DMS 273 treated with DMSO at 0.1 percent for 48 hours (cell line): ENCODE data around the gene DMPK.
"Not testable (repeated sequence)": the region's sequence is repeated elsewhere in the genome, so short reads cannot be mapped to it uniquely, and the experiment has no call there.

Source experiments
- DNase-seq: peaks from one replicate; lab custom pipeline; 2025; lab: John Stamatoyannopoulos, UW

Gene DMPK

DNA sequence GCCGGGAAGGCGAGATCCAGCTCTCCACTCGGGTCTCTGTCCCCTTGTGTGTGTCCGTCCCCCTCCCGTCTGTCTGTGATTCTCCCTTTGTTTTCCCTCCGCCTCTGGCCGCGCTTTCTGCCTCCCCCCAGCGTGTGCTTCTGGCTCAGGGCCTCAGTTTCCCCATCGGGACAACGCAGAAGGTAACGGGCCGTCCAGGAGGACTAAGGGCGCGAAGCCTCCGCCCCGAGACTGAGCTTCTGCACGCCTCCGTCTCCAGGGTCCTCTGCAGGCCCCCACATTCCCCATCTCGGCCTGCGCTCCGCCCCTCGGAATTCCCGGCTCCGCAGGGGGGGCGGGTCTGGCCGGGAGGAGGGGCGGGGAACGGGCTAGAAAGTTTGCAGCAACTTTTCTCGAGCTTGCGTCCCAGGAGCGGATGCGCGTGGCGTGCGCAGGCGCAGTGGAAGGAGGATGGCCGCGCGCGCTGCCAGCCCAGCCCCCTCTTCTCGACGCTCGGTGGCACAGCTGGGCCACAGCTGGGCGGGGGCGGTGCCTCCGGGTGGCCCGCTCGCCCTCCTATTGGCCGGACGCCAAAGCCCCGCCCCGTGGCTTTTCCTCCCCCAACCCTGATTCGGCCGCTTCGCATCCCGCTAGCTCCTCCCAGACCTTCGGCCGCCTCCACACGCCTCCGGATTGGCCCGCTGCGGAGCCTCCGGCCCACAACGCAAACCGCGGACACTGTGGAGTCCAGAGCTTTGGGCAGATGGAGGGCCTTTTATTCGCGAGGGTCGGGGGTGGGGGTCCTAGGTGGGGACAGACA is 13.1 kb downstream of the DMPK start, which contains the start of gene SIX5:
TSS of gene SIX5 (minus strand) at position 269 of the 799 bp plus-strand sequence. CDS start 408 bp downstream, outside the sequence.
- DNase-seq: peak; percentile 92

- DNase-seq: peak; percentile 36
Measured at GRCh38 chr19:45768655-45768983, 13.7 kb downstream of the DMPK start.

DNA sequence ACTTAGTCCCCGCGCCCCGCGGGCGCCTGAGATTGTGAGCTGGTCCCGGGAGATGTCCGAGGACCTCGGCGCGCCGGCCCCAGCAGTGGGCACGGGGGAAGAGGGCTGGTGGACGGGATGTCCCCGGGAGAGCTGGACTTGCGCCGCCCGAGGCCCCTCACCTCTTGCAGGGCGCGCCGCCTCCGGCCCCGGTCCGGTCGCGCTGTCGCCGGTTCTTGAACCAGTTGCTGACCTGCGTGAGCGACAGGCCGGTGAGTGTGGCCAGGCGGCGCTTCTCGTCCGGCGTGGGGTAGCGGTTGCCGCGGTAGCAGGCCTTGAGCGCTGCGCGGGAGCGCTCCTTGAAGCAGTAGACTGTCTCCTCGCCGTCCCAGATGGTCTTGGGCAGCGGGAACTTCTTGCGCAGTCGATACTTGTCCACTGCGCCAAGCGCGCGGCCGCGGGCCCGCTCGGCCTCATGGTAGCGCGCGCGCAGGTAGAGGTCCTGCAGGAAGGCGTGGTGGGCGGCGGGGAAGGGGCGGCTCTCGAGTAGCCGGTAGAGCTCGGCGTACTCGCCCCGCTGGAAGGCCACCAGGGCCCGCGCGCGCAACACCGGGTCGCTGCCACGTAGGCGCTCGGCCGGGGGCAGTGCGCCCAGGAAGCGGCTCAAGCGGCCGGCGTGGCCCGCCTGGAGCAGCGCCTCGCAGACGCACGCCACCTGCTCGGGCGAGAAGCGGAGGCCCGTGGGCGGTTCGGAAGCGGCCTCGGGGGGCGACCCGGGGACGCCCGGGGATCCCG is 14.2 kb downstream of the DMPK start:
- peak; percentile 32 for DNase-seq

DNA sequence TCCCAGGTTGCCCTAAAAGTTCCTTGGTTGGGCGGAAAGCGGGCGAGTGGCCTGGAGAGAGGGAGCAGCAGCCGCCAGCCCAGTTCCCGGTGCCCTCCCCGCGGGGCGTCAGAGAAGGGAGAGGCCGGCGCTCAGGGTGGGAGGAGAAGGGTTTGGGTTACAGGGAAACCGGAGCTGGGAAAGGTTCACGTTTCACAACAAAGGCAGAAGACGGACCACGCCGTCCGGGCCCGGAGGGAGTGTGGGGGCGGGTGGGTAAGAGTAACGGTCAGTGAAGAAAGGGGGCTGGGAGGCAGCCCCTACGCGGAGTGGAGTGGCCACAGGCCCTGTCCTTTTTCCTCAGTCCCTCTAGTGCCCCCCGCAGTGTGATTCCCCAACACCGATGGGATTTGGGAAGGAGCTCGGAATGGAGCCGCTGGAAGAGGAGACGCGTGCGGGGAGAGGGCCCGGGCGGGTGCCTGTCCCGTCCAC is 14.8 kb downstream of the DMPK start:
- DNase-seq: peak; percentile 53

DNA sequence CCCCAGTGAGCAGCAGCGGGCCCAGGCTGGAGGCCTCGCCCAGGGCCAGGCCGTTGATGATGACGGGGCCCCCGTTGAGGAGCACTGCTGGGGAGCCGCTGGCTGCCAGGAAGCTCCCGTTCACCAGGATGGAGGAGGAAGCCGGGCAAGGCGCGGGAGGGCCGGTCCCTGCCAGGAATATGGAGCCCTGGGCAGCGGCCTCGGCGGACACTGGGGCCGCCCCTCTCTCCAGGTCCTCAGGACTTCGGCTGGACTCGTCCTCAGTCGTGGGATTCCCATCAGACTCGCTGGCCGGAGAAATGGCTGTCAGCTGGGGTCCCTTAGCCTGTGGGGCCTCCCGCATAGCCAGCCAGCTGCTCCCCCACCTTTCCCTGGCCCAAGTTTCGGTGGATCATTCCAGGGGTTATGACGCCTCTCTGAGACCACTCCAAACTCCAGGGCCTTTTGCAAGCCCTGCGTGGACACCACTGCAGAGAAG is 15.4 kb downstream of the DMPK start:
- no peak for DNase-seq

GRCh38 chr19:45766296-45766868 is 15.9 kb downstream of the DMPK start:
- no peak for DNase-seq

GRCh38 chr19:45765702-45766295 is 16.5 kb downstream of the DMPK start:
- DNase-seq: no peak

GRCh38 chr19:45764945-45765701 is 17.2 kb downstream of the DMPK start:
- DNase-seq: no peak

DNA sequence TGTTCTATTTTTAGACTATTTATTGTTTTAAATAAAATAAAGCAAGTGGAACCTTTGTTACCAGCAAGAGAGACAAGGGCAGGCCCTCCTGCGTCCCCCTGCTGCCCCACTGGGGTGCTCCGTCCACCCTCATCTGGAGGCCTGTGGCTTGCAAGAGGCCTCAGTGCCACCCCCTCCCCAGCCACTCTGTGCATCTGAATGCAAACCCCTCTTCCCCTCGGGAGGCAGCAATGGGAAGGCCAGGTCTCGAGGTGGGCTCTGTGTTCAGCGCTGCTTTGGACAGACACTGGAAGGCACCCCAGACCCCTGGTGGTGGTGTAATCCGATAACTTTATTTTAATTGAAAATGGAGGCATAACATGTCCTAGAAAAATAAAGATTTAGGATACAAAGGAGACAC is 17.8 kb downstream of the DMPK start:
- DNase-seq: no peak

- DNase-seq: no peak
Measured at GRCh38 chr19:45763691-45764294, 18.5 kb downstream of the DMPK start.

DNA sequence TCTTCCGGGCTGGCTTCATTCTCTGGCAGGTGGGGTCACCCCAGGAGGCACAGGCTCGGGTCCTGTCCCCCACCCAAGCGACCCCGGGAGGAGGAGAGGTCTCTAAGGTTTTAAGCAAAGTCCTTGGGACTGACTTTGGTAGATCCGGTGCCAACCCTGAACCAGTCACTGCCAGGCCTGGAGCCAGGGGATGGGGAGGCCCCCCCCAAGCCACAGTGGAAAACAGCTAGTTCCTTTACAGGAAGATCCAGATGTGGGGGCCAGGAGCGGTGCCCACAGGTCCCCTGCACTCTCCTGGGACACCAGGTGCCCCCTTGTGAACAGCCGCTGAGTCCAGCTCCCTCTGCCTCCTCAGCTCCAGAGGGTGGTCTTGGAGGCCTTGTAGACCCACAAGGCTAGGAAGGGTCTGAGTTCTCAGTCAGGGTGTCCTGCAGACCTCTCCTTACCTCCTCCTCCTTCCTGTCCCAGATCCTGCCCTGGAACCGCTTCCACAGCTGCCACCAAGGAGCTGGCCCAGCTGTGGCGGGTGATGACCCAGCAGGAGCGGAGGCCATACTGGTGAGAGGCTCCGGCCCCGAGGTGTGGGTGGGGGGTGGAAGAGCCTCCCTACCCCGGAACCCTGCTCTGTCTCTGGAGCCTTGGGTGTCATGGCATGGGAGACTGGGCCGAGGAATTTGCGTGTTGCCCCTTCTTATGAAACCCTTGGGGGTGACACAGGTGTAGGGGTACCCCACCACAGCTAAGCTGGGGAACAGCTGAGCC is 19.2 kb downstream of the DMPK start:
- no peak for DNase-seq

- DNase-seq: no peak
Measured at GRCh38 chr19:45761714-45762113, 20.6 kb downstream of the DMPK start.

DNA sequence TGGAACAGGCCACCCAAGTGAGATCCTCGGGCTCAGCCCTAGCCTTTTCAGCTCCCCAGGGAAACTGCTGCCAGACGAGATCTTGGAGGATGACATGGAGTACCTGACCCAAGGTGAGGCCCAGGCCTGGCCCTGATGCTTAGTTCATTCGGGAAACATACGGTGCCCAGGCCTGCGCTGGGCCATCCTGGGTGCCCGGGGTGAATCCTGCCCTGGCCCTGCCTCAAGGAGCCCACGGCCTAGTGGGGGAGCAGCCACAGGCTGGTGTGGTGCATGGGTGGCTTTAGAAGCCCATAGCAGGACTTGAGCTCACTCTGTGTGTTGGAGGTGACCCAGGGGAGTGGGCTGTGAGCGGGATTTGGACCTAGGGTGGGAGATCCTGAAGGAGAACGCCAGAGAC is 23.4 kb downstream of the DMPK start:
- no peak for DNase-seq

GRCh38 chr19:45757695-45758094 is 24.6 kb downstream of the DMPK start:
- DNase-seq: no peak

DNA sequence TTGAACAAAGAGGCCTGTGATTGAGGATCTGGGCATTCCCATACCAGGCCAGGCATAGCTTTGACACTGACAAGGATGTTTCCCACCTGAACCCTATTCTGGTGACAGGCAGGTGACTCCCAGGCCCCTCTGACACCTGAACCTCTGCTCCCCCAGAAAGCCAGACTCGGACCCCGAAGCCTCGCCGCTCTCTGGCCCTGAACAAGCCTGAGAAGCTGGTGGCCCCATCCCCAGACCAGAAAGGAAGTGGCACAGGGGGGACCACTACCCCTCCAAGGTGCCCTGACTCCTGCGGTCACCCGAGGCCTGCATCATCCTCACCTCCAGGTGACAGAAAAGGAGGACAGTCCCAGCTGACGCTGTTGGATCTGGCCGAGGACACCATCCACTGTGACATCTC is 28.0 kb downstream of the DMPK start:
- no peak for DNase-seq

- no peak for DNase-seq
Measured at GRCh38 chr19:45753548-45753947, 28.7 kb downstream of the DMPK start.

DNA sequence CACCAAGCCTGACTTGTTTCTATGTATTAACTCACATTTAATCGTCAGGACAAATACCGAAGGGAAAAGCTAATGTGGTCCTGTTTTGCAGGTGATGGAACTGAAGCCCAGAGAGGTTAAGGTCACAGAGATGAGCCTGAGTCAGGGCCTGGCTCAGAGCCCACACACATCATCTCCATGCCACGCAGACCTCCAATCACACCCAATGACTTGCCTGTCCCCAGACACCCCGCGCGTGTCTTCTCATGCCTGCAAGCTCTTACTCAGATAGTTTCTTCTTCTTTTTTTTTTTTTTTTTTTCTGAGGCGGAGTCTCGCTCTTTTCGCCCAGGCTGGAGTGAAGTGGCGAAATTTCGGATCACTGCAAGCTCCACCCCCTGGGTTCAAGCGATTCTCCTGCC is 29.7 kb downstream of the DMPK start:
- no peak for DNase-seq

- not testable (repeated sequence) for DNase-seq
Measured at GRCh38 chr19:45751483-45751882, 30.8 kb downstream of the DMPK start.

GRCh38 chr19:45747513-45747912 is 34.8 kb downstream of the DMPK start:
- no peak for DNase-seq

GRCh38 chr19:45746866-45747265 is 35.4 kb downstream of the DMPK start:
- no peak for DNase-seq
